Measurements from ENCODE around the gene CTSE.

Gene CTSE

DNA sequence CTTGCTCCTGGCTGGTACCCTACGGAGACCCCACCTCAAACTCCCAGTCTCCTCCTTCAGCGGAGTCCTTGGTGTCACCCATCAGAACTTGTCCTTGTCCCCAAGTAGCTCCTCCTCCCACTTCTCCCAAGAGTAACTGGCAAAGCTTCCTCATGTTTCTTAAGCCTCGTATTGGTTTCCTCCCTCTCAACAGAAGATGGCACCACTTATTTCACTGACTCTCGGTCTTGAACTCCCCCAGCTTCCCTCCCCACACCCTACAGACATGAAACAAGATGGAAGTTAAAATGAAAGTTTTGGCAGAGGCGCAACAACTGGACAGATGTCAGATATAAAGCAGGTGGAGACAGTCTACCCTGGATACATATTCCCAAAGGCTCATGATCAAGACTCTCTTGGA lies 33.9 kb downstream of the CTSE start:
- no peak for DNase-seq

DNA sequence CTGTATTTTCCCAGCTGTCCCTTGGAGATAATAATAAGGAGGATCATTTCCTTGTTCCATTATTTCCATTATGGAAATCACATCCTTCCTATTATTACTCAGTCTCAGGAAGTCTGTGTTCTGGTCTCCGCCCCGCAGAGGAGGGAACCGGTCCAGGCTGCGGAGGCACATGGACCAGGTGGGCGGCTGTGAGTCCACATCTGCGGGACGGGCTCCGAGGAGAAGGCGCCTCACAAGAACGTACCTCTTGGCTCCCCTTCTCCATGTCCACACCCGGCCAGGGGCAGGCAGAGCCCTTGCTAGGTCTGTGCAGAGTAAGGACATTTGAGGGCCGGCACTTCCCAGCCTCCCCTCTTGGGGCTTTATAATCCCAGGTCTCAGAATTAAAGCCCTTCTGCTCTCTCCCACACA lies 35.1 kb downstream of the CTSE start:
- no peak for DNase-seq

DNA sequence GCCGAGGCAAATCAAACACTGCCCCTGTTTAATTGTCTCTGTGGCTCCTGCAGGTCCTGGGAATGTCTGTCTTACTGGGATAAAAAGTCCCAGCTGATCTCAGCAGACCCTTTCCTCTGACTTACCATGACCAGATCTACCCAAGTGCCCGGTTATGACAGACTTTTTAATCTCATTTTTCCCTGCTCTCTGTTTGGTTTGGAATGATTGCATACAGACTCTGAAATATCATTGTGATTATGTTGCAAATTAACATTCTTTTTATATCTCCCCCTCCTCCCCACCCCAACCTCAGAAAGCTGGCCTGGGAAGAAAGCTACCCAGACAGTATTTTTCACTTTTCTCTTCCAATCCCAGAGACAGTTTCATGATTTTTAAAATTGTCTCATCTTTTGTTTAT lies 36.8 kb downstream of the CTSE start:
- DNase-seq = no peak

DNA sequence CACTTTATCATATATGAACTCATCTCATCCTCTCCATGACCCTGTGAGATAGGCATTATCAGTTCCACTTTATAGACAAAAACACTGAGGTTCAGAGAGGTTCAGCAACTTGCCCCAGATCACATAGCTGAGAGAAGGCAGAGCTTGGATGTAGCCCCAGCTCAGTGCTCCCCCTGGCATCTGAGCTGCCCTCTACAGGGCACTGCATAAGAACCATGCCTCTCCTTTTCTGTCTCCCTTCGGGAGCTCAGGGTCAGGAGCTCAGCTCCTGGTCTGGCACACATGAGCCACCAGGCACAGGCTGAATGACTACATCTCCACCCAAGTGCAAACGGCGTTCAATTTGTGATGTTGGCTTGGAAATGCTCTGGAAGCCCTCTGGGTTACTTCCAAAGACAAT lies 37.4 kb downstream of the CTSE start:
- no peak for DNase-seq

DNA sequence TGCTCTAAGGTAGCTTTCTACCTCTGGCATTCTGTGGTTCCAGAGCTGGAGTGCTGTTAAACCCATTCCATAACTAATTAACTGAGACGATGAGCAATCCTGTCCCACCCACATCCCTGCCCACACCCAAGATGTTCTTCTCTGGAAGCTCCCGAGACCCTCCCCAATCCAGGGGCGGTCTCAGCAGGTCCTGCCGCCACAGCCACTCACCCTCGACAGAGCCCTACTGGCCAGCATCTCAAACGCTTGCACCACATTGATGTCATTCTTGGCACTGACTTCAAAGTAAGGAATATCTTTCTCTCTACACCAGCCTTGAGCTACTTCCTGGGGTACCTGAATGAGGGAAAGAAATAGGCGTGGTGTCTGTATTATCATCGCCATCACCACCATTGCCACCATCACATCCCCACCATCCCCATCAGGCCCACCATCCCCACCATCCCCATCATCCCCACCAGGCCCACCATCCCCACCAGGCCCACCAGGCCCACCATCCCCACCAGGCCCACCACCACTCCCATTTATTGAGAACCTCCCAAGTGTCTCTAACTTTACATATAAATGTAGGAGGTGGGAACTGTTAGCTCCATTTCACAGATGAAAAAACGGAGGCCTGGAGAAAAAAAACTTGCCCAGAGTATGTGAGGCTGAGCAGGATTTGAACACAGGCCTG lies 38.2 kb downstream of the CTSE start:
- DNase-seq = no peak

DNA sequence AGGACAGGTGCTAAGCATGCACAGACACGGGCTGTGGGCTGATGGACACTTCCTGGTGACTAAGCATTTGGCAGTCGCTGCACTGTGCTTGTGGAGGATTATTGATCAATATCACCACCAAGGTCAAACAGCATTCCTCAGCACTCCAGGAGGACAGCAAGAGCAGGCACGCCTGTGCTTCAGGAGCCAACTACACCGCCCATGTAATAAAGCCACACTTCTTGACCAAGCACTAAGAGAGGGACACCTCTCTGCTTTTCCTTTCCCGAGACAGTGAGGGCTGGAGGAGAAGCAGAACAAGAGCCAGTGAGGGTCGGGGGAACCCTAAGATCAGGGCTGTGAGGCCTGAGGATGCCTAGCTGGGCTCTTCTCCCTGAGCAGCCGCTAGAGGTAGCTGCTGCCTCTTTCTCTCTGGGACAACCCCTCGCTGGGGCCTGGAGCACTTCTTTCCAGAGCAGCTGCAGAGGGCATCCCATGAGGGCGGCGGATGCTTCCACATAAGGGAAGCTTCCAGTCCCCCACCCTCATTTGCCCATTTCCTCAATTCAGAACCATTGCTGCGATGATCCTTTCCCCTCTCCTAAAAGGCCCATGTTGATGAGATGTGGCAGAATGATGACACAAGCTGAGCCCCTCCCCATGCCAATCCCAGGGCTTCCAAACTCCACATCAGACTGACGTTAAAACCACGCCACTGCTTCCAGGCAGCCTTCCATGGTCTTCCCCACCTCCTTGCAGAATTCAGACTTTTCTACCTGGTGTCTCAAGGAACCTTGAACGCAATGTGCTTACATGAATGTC lies 39.6 kb downstream of the CTSE start:
- no peak for DNase-seq

DNA sequence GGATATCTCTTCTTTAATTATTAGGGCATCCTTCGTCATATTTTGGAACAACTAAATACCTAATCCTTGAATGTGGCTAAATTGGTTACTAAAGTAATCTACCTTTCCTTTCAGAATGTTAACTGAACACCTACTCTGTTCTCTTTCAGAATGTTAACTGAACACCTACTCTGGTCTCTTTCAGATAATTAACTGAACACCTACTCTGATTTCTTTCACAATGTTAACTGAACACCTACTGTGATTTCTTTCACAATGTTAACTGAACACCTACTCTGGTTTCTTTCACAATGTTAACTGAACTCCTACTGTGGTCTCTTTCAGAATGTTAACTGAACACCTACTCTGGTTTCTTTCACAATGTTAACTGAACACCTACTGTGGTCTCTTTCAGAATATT lies 42.4 kb downstream of the CTSE start:
- DNase-seq = no peak

DNA sequence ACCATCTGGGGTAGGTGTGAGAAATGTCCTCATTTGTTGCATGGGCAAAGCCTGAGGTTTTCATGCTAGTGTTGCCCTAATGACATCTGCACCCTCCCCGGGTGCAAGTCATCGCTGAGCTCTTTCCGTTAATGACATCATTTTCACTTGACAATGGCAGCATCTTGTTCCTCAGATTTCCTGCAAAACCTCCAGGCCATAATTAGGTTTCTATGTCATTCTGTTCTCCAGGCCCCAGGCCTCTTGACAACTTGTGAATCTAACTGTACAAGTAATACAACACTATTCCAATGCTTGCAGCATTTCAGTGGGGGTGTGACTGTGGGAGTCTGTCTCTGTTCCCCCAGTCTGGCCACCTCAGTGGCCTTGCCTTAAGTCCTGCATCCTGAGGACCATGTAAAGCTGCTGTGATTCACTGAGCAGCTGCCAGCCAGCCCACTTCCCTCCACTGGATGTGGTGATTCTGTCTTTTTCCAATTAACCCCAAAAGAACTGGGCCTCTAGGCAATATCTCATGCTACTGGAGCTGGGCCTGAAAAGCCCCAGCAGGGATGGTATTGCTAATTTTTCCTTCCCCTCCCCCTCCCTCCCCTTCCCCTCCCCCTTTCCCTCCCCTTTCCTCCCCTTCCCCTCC lies 43.3 kb downstream of the CTSE start:
- no peak for DNase-seq

DNA sequence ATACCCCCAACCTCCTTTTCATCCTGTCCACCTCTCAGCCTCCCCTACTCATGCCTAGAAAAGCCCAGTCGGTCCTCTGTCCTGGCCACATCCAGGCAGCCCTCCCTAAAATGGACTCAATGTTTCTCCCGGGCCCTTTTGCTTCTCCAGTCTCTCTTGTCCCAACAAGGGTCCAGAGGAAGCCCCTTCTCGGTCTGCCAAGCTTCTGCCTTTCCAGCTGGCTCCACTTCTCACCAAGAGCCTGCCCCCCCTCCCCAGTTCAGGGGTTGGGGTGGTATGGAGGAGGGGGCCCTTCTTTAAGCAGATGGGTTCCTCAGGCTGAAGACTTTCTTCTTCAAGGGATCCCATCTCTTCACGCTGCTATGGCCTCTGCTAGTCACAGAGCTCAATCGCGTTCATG lies 44.4 kb downstream of the CTSE start:
- DNase-seq = no peak

DNA sequence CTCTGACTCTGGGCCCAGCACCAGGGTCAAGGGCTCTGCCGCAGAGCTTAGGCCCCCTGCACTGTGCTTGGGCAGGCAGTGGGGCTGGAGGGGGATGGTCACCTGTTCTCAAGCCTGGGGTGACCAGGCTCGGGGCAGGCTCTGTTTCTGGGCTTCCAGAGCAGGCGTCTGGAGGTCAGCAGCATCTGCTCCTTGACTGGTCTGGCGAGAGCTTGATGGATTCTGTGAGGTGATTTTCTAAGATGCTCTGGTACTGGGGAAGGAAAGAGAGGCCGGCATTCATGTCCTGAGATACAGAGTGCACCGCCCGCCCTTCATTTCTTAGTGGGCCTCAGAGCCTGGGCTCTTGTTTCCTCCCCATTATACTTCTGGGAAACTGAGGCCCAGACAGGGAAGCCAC lies 45.0 kb downstream of the CTSE start:
- no peak for DNase-seq

DNA sequence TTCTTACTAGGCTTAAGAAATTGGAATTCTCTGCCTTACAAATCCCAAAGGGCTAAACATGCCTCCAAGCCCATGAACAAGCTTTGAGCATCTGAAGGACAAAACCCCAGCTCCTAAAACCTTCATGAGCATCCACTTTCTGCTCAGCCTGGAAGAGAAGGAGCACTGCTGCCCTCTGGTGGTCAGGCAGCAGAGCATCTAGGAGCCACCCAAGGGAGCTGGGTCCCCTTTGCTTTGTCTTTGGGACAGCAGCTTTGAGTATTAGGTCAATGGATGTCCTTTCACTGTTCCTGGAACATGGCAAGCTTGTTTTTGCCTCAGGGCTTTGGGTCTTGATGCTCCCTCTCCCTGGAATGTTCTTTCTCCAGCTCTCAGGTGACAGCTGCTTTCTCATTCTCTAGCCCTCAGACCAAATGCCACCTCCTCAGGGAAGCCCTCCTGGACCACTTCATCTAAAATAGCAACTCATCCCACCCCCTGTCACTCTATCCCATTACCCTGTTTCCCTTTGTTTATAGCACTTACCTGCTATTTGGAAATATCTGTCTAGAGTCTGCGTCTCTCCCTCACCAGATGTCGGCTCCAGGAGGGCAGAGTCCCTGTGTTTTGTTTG lies 46.2 kb downstream of the CTSE start:
- DNase-seq = peak; percentile 50

DNA sequence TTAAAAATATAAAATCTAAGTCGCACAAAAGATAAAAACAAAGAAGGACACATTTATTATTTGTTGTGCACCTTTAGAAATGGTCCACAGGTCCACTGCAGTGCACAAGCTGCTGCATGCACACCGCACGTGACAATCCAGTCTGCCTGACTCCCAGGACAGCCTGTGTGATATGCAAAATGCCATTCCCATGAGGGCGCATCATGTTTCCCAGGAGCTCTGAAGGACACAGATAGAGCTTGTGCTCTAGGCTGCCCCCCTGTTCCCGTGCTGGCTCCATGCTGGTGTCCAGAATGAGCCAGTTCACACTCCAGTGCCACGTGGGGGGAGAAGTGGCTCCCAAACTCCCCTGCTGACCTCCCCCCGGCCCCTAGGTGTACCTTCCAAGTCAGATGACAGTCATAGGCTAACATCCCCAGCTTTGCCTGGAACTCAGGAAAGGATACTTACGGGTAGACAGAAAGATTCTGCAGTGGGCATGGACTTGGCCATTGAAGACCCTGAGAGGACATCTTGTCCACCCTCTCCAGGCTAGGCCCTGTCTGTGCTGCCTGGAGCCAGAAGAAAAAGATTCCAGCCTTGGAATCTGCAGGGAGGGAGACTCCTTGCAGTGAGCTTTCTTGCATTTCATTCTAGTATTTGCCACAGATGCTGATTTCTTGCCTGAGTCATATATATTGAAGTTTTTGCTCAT lies 46.8 kb downstream of the CTSE start:
- no peak for DNase-seq

DNA sequence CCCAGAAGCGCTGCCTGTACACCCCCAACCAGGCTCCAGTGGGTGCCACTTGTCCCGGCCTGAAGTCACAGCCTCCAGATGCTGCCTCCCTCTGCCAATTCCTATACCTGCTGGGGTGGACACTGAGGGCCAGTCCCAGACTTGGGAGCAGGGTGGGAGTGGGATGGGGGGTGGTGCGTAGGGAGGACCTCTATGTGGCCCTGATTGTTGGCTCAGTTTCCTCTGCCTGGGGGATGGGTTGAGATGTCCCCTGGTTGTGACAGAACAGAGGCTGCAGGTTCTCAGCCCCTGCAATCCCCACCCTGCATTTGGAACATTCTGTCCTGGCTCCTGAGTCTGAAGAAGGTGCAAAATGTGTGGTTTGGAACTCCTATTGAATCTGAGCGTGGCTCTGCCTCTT lies 47.7 kb downstream of the CTSE start:
- no peak for DNase-seq

DNA sequence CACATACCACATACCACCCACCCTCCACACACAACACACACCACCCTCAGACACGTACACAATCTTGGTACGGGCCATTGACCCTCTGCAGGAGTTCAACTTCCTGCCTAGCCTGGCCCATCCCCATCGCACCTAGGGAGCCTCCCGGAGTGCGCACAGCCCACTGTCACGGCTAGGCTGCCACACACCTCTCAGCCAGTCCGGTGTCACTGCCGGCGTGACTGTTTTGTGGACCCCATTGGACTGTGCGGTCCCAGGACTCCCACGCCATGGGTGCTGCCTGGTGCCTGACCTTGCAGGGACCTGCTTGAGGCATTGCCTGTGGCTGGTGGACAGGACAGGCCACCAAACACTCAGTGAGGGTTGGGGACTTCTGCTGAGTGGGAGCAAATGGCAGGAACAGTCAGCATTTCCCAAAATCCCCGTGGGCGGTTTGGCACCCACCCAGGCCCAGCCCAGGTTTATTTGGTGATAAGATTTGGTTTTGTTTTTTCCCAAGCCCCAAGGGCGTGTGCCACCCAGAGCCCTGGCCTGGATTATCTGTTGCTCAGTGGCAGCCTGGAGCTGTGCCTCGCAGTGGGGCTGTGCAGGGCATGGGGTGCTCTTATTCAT lies 48.2 kb downstream of the CTSE start:
- no peak for DNase-seq

DNA sequence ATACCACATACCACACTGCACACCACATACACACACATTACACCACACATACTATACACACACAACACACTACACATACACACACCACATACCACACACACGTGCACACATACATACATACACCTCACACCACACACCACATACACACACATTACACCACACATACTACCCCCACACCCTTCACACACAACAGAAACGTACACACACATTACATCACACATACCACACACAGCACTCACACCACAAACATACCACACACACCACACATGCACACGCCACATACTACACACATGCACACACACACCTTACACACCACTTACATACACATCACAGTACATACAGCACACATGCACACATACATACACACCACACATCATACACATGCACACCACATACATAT lies 49.0 kb downstream of the CTSE start:
- DNase-seq = no peak

DNA sequence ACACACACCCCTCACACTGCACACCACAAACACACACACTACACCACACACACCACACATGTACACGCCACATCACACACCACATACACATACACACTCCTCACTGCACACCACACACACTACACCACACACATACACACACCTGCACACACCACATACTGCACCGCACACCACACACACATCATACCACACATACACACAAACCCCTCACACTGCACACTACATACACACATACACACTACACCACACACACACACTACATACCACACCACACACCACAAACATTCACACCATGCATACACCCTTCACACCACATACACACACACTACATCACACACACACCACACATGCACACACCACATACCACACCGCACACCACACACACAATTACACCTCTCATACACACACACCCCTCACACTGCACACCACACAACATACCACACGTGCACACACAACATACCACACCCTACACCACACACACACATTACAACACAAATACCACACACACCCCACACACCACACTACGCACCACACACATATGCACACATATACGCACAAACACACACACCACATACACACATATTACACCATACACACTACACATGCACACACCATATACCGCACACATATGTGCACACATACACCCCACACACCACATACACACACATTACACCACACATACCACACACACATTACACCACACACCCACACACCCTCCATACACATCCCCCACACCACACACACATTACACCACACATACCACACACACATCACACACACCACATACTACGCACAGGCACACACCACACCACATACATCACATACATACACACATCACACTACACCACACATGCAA lies 50.1 kb downstream of the CTSE start:
- DNase-seq = no peak

DNA sequence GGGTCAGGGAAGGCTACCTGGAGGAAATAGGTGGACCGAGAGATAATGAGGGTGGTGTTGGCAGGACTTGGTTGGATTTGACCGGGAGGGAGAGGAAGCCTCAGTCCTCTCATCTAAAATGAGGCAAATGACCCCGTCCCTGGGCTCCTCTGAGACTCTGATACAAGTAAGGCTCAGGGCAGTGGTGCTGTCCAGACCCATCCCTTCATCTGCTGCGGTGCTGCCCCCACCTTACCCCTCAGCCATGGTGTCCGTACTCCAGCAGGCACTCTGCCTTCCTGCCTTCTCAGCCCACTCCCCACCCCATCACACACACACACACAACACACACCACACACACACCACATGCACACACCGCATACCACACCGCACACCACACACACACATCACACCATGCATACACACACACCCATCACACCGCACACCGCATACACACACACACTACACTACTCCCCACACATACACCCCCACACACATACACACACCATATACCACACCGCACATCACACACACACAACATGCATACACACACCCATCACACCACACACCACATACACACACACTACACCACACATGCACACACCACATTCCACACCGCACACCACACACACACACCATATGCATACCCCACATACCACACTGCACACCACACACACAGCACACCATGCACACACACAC lies 51.1 kb downstream of the CTSE start:
- no peak for DNase-seq

DNA sequence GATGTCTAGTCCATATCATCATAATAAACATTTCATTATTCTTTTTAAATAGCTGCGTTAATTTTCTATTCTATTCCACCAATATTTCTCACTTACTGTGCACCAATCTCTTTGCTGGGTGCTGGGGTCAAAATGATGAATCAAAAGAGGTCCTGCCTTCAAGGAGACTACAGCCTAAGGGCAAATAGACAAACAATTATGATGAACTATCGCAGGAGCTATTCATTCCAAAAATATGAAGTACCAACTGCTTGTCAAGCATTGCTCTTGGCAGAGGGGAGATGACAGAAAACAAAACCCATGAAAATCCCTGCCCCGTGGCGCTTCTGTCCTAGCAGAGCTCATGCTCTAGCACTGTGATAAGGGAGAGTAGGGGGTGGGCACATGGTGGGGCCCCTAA lies 51.6 kb downstream of the CTSE start:
- no peak for DNase-seq

DNA sequence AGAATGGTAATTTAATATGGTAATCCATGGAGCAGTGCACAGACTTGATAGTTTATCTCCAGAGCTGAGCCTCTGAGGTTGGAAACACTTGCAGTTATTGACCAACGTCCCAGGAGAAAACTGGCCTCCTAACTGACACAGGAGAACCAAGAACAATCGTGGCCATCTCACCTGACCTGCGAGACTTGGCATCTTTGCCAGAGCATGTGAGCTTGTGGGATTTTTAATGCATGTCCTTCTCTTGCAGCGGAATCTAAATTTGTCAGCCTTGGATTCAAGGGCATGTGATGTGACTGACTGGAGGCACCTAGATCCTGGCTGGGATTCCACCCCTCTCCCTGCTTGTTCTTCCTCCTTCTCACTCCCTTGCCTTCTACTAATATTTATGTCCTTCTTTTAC lies 52.6 kb downstream of the CTSE start:
- no peak for DNase-seq

DNA sequence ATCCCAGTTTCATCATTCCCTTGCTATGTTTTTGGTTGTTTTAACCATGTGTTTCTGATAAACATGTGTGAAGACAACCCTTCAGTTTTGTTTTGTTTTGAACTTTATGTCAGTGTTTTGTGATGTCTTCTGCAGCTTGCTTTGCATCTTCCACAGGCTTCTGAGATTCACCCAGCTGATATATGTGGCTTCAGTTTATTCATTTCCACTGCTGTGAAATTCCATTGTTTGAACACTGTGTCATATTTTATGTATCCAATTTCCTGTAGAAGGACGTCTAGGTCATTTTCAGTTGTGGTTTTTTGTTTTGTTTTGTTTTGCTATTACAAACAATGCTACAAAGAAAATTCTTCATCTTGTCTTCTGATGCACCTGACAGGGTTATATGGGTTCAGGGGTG lies 53.2 kb downstream of the CTSE start:
- no peak for DNase-seq

DNA sequence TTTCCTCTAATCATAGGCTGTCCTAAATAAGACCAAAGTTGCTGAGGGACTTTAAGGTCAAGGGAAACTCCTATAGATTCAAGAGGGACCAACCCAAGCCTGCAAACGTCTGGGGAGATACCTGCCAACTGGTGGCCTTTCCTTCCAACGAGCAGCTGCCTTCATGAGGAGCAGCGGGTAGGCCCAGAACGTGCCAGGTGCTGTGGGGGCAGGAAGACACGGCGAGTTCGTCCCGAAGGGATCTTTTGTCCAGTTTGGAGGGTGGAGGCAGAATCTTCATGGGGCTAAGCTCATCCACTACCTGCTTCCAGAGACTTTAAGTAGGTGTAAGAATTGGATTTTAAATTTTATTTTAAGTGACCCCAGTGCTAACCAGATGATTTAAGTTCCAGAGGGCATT lies 54.5 kb downstream of the CTSE start:
- no peak for DNase-seq
